Endothelial cell of hepatic sinusoid (primary cell): Measurements from ENCODE around the gene DCLK2.

Experiments used
- in situ Hi-C: cut with HindIII; loops from 2 replicates; pipeline ENCODE4 v1.10.0; 2017; ENCODE audit warnings: low sequenced_read_pairs

The DCLK2 gene

GRCh38 chr4:150253965-150254630 is 175.9 kb downstream of the DCLK2 start:
- in situ Hi-C loops: no loop called here

DNA sequence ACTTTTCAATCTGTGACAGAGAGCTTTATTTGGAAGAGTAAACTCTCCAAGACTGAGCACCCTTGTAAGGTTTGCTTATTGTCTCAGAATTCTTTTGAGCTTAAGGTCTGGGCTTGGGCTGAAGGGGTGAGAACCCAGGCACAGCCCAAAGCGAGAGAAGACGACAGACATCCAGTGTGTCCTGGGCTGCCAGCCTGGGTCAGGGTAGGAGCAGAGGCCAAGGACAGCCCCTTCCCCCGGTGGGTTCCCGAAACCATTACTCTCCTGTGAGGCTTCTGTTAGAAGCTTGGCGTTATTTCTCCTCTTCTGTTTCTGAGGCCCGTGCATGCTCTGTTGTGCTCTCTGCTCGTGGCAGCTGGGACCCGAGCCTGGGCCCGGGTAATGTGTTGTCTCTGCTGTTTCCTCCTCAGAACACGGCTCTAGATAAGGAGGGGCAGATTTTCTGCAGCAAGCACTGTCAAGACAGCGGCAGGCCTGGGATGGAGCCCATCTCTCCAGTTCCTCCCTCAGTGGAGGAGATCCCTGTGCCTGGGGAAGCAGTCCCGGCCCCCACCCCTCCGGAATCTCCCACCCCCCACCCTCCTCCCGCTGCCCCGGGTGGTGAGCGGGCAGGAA is 177.5 kb downstream of the DCLK2 start:
- in situ Hi-C loops: no loop called here

GRCh38 chr4:150256225-150256620 is 178.0 kb downstream of the DCLK2 start:
- in situ Hi-C loops: no loop called here

- in situ Hi-C loops: no loop called here
Measured at GRCh38 chr4:150256841-150257730, 178.8 kb downstream of the DCLK2 start.

- in situ Hi-C loops: no loop called here
Measured at GRCh38 chr4:150258569-150258968, 180.3 kb downstream of the DCLK2 start.

GRCh38 chr4:150259861-150260567 is 181.8 kb downstream of the DCLK2 start:
- in situ Hi-C loops: no loop called here

DNA sequence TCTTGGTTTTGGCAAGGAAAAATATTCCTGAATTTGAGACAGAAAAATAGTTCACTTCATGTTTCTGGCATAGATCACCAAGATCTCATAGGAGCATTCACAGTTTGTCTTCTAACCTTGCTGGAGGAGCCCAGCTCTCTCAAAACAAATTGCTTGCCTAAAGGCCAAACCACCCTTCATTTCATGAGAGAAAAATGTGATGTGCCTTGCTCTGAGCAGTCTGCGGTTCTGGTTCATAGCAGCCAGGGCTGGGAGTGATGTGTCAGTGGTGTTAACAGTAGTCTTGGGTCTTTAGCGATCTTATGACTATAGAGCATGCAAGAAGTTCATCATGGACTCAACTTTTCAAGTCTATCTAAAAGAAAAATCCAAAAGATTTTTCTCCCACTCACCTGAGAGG is 183.3 kb downstream of the DCLK2 start:
- in situ Hi-C loops: no loop called here

GRCh38 chr4:150262611-150263010 is 184.4 kb downstream of the DCLK2 start:
- in situ Hi-C loops: no loop called here

GRCh38 chr4:150264595-150265161 is 186.4 kb downstream of the DCLK2 start:
- in situ Hi-C loops: no loop called here

- in situ Hi-C loops: no loop called here
Measured at GRCh38 chr4:150265806-150266205, 187.6 kb downstream of the DCLK2 start.

- in situ Hi-C loops: no loop called here
Measured at GRCh38 chr4:150268444-150268843, 190.2 kb downstream of the DCLK2 start.

DNA sequence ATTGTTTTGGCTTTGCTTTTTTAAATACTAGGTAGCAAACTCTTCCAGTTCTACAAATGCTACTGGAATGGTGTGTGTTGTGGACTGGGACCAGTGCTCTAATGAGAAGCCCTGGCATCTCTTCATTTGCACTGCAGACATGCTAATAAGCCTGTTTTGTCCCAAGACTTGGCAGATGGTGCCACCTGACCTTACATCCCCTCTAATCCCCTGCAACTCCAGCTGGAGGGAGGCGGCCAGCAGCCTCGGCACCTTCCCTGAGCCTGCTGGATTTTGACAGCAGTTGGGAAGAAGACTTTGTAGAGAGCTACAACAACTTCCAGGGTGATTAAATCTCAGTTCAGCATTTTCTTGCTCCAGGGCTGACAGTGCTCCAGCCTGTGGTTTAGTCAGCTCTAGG is 200.0 kb downstream of the DCLK2 start:
- in situ Hi-C loops: loop anchor here (5.0 kb wide), 1 partner anchor 56 kb away; no protein-coding TSS in a partner anchor

- in situ Hi-C loops: loop anchor here (10.0 kb wide), 1 partner anchor 585 kb away; no protein-coding TSS in a partner anchor
Measured at GRCh38 chr4:150280081-150280895, 202.0 kb downstream of the DCLK2 start.

GRCh38 chr4:150280975-150281374 is 202.7 kb downstream of the DCLK2 start:
- in situ Hi-C loops: loop anchor here (10.0 kb wide), 1 partner anchor 584 kb away; no protein-coding TSS in a partner anchor

DNA sequence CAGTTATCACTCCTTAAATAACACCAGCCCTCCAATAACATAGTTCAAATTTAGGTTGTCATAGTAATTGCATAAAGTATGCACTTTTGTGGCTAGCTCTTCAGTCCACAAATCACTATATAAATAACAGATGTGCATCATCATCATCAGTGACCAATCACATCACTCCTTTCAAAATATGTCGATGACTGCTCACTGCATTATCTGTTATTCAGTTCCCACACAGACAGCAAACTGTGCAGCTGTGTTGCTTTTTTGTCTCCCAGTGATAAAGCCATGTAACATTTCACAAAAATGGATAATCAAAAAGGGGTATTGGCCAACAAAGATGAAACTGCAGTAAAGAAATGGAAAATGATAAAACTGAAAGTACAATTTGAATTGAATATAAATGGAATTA is 205.4 kb downstream of the DCLK2 start:
- in situ Hi-C loops: loop anchor here (10.0 kb wide), 1 partner anchor 581 kb away; no protein-coding TSS in a partner anchor

DNA sequence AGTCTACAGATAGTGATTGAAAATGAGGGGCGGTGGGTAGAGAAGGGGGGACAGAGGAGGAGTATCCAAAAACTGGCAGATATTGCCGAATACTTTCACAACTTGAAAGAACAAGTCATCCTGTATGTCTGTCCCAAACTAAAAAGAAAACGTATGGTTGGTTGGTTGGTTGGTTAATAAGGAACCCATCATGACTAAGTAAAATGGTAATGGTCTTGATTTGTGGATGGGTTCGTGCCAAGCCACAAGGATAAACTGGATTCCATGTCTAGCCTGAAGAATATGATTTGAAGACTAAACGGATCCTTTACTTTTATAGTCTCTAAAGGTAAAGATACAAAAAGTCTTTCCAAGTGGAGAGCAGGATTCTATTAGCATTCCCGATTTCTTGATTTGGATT is 208.4 kb downstream of the DCLK2 start:
- in situ Hi-C loops: loop anchor here (10.0 kb wide), 1 partner anchor 578 kb away; no protein-coding TSS in a partner anchor

GRCh38 chr4:150289198-150289597 is 211.0 kb downstream of the DCLK2 start:
- in situ Hi-C loops: loop anchor here (10.0 kb wide), 1 partner anchor 576 kb away; no protein-coding TSS in a partner anchor

GRCh38 chr4:150289881-150290280 is 211.6 kb downstream of the DCLK2 start:
- in situ Hi-C loops: loop anchor here (10.0 kb wide), 1 partner anchor 575 kb away; no protein-coding TSS in a partner anchor

DNA sequence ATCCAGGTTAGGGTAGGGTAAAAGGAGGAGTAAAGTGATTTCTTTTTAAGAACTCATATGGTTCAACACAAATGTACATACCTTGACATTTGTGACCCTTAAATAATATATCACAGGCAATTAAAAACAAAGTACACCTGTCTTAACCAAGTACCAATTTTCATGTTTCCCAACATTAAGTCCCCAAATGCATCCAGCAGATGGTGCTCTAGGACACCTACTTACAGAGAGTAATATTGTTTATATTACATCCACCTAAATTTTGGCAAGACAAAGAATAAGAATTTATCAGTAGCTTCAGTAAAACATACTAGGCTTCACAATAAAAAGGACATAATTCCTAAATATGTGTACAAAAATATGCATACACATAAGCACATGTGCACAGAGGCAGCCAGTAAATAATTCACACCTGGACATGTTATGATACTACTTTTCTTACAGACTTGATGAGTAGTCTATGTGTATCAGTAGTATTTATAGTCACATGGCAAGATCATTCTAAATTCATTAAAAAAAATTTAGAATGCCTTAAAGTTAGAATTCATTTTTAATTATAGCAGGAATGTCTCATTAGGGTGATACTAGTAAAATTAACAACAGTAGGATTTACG is 219.7 kb downstream of the DCLK2 start:
- in situ Hi-C loops: no loop called here
